ENCODE measurements around the gene AGO3.

- TF ChIP-seq JUND (IDR thresholded peaks at IDR 0.05), result no peak
- TF ChIP-seq CTCF (IDR thresholded peaks at IDR 0.05 in 2 of 3, conservative IDR thresholded peaks at IDR 0.05 in 1 of 3; ENCODE audit: borderline replicate concordance in 1 of 3, insufficient read depth in 1 of 3, low read depth in 2 of 3, low read length in 2 of 3), result no peak
- no peak for TF ChIP-seq SIN3A (IDR thresholded peaks at IDR 0.05; ENCODE audit: low read depth)
- TF ChIP-seq POLR2AphosphoS5 (IDR thresholded peaks at IDR 0.05; ENCODE audit: low read depth, low read length), result no peak
- no peak for TF ChIP-seq POLR2A (IDR thresholded peaks at IDR 0.05; ENCODE audit: borderline replicate concordance, extremely low read depth, insufficient read depth, insufficient read length)
- no peak for TF ChIP-seq MAX (IDR thresholded peaks at IDR 0.05)
- no peak for TF ChIP-seq YY1 (IDR thresholded peaks at IDR 0.05; ENCODE audit: extremely low read depth, insufficient replicate concordance, low read depth, low read length)
- TF ChIP-seq CEBPB (IDR thresholded peaks at IDR 0.05; ENCODE audit: low read depth), result no peak
- TF ChIP-seq EZH2phosphoT487 (IDR thresholded peaks at IDR 0.05; ENCODE audit: borderline replicate concordance), result no peak
- no peak for TF ChIP-seq RAD21 (IDR thresholded peaks at IDR 0.05; ENCODE audit: low read depth)
- TF ChIP-seq ZNF274 (IDR thresholded peaks at IDR 0.05; ENCODE audit: low read depth, low read length), result no peak
- TF ChIP-seq SRF (IDR thresholded peaks at IDR 0.05; ENCODE audit: low read depth), result no peak
- no peak for TF ChIP-seq EZH2 (IDR thresholded peaks at IDR 0.05)
- TF ChIP-seq ELF1 (IDR thresholded peaks at IDR 0.05; ENCODE audit: borderline replicate concordance, low read depth), result no peak
These were observed 160.2 kb downstream of the AGO3 start for GRCh38 chr1:36091141-36091540.

All from HCT116 (cell line).